PFSK-1 (cell line): Measurements from ENCODE around the gene MSH5.

Experiments used
- POLR2AphosphoS5 ChIP-seq: IDR thresholded peaks from 2 replicates; pipeline ENCODE4 v1.6.1; 2012; ENCODE audit warnings: low read depth, mild to moderate bottlenecking, control low read depth, low read length, moderate library complexity
- SIN3A ChIP-seq: IDR thresholded peaks from 2 replicates; pipeline ENCODE4 v1.6.1; 2012; ENCODE audit warnings: mild to moderate bottlenecking, low read length, moderate library complexity, borderline replicate concordance; ENCODE audit not compliant: insufficient read depth
- TAF1 ChIP-seq: IDR thresholded peaks from 2 replicates; pipeline ENCODE4 v1.6.1; 2012; ENCODE audit warnings: low read length, control low read depth, borderline replicate concordance; ENCODE audit not compliant: insufficient read depth
- TF ChIP-seq, protein P1 (sequence below), 2 experiments: IDR thresholded peaks; 2 replicates each; pipeline versions ENCODE4 v1.6.1 to v1.8.0; 2011 to 2012; ENCODE audit warnings: low read depth in 2 of 2, low read length in 2 of 2, control low read depth in 1 of 2, inconsistent platforms in 1 of 2, mild to moderate bottlenecking in 1 of 2, moderate library complexity in 1 of 2; ENCODE audit not compliant: insufficient read depth in 1 of 2

DNA sequence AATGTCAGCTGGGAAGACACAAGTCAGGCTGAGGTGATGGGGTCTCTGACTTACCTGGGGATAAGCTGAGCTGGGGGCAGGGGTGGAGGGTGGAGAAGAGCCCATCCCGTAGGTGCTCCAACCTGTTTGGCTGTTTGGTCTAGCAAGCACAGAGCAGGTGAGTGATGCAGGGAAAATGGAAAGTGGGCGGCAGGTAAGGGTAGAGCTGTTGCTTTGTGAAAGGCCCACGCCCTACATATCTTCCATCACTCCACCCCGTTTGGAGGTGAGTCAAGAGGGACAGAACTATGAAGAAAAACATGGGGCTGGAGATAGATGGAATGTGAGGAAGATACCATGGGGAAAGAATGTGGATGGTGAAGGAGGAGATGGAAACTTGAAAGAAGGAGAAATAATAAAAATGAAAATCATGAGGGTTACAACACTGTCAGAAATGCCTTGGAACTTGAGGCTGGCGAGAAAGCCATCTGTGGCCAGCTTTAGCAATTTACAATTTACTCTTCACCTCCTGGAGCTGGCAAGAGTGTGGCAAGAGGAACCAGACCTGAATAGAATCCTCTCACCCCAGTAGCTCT lies 19.5 kb upstream of the MSH5 start:
- TF ChIP-seq SIN3A (no peak), TAF1 (no peak), POLR2AphosphoS5 (no peak)
- TF ChIP-seq, protein P1, sequence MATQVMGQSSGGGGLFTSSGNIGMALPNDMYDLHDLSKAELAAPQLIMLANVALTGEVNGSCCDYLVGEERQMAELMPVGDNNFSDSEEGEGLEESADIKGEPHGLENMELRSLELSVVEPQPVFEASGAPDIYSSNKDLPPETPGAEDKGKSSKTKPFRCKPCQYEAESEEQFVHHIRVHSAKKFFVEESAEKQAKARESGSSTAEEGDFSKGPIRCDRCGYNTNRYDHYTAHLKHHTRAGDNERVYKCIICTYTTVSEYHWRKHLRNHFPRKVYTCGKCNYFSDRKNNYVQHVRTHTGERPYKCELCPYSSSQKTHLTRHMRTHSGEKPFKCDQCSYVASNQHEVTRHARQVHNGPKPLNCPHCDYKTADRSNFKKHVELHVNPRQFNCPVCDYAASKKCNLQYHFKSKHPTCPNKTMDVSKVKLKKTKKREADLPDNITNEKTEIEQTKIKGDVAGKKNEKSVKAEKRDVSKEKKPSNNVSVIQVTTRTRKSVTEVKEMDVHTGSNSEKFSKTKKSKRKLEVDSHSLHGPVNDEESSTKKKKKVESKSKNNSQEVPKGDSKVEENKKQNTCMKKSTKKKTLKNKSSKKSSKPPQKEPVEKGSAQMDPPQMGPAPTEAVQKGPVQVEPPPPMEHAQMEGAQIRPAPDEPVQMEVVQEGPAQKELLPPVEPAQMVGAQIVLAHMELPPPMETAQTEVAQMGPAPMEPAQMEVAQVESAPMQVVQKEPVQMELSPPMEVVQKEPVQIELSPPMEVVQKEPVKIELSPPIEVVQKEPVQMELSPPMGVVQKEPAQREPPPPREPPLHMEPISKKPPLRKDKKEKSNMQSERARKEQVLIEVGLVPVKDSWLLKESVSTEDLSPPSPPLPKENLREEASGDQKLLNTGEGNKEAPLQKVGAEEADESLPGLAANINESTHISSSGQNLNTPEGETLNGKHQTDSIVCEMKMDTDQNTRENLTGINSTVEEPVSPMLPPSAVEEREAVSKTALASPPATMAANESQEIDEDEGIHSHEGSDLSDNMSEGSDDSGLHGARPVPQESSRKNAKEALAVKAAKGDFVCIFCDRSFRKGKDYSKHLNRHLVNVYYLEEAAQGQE (IDR thresholded peaks at IDR 0.05; ENCODE audit: insufficient read depth in 1 of 2, low read depth in 2 of 2, low read length in 2 of 2), result no peak
